ENCODE results near the gene VEPH1.

Gene VEPH1

DNA sequence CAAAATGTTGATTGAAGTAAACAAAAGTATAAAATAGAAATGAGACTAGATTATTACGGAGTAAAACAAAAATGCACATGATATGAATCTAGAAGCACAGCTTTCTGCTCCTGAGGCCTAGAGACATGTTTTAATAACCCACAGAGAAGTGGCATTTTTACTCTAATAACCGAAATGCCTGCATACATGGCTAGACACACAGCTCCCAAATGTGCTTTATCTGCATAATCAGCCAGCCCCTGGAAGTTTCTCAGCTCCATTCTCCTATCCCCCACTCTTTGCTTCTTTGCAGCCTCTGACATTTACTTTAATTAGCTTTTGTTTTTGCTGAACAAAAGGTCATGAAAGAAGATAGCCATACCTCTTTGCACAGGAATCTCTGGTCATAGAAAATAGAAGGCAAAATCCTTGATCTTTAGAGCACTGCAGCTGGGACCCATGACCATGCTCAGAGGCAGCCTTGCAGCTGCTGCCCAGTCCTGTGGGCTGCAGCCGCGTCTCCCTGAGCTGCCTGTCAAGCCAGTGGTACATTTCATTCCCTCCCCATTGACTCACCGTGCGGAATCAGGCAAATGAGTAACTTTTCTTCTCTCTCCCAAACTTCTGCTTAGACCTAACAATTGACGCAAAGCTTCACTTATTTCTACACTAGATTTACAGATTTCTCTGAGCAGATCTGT, at the start of gene VEPH1:
Gene VEPH1 (minus strand): TSS at position 501 of the 680 bp plus-strand sequence. CDS start 8,067 bp downstream, outside the sequence.
- Mint-ChIP-seq H3K4me3 (no peak within 1 kb of the TSS), H3K9me3 (no peaks in the 10 kb centered on the region), H3K27ac (no peak within 1 kb of the TSS), H3K4me1 (peaks cover 42% of the 10 kb centered on the region), H3K27me3 (ENCODE audit: low read depth, poor library complexity) (peaks cover 28% of the 10 kb centered on the region), H3K36me3 (ENCODE audit: low read depth) (no peaks in the 10 kb centered on the region)
- TF ChIP-seq CTCF (IDR thresholded peaks at IDR 0.05): no peak
- DNase-seq: peak; percentile 16

GRCh38 chr3:157551961-157552360, 48.7 kb upstream of the VEPH1 start:
- Mint-ChIP-seq H3K4me1 (no peaks in the 10 kb centered on the region), H3K9me3 (peaks cover 9% of the 10 kb centered on the region), H3K27ac (no peak overlapping the region), H3K36me3 (ENCODE audit: low read depth) (no peaks in the 10 kb centered on the region), H3K27me3 (ENCODE audit: low read depth, poor library complexity) (peaks cover 9% of the 10 kb centered on the region), H3K4me3 (no peak overlapping the region)
- TF ChIP-seq CTCF (IDR thresholded peaks at IDR 0.05): no peak
- no peak for DNase-seq

DNA sequence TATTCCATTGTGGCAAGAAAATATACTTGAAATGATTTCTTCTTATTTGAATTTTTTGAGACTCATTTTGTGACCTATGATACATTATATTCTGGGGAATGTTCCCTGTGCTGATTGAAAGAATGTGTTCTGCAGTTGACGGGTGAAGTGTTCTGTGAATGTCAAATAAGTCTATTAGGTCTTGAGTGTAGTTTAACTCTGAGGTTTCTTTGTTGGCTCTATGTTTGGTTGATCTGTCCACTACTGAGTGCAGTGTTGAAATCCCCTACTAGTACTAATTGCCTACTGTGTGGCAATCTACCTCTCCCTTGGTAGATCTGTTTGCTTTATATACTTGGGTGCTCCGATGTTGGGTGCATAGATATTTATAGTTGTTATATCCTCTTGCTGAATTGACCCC, 46.3 kb upstream of the VEPH1 start:
- Mint-ChIP-seq H3K4me1 (no peaks in the 10 kb centered on the region), H3K36me3 (ENCODE audit: low read depth) (no peaks in the 10 kb centered on the region), H3K27ac (no peak overlapping the region), H3K9me3 (peaks cover 9% of the 10 kb centered on the region), H3K4me3 (no peak overlapping the region), H3K27me3 (ENCODE audit: low read depth, poor library complexity) (peaks cover 19% of the 10 kb centered on the region)
- DNase-seq: no peak
- no peak for TF ChIP-seq CTCF (IDR thresholded peaks at IDR 0.05)

GRCh38 chr3:157544501-157545130, 41.4 kb upstream of the VEPH1 start:
- Mint-ChIP-seq H3K4me1 (no peaks in the 10 kb centered on the region), H3K9me3 (peaks cover 18% of the 10 kb centered on the region), H3K36me3 (ENCODE audit: low read depth) (peaks cover 5% of the 10 kb centered on the region), H3K27me3 (ENCODE audit: low read depth, poor library complexity) (peaks cover 54% of the 10 kb centered on the region), H3K27ac (no peak overlapping the region), H3K4me3 (no peak overlapping the region)
- DNase-seq: no peak
- no peak for TF ChIP-seq CTCF (IDR thresholded peaks at IDR 0.05)

DNA sequence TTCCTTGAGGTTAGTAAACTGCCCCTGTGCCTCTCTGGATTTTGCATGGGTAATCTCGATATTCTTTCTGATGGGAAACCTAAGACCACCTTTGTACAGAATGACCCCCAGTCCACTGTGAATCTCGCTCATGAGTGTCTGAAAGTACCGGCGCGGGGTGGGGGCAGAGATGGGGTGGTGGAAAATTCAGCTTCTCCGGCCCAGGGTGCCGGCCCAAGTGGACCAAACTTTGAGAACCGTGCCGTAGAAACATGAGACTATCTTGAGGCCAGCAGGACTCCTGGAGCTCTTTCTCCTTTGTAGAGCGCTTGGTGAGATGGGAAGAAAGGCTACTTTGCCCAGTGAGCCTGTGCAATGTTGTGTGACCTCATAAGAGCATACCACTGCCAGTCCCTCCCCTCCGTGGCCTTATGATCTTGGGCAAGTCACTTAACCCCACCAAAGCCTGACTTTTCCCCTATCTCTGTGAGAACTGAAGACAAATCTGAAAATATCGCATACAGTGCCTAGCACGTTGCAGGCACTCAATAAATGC, 40.4 kb upstream of the VEPH1 start:
- no peak for DNase-seq
- peaks cover 5% of the 10 kb centered on the region for H3K36me3 Mint-ChIP-seq (ENCODE audit: low read depth)
- H3K27me3 Mint-ChIP-seq (ENCODE audit: low read depth, poor library complexity): peaks cover 58% of the 10 kb centered on the region
- H3K27ac Mint-ChIP-seq: no peak overlapping the region
- peaks cover 18% of the 10 kb centered on the region for H3K9me3 Mint-ChIP-seq
- H3K4me1 Mint-ChIP-seq: no peaks in the 10 kb centered on the region
- H3K4me3 Mint-ChIP-seq: peak overlapping the region; percentile 80
- no peak for TF ChIP-seq CTCF (IDR thresholded peaks at IDR 0.05)
